ENCODE data around the gene ARL5C. TPM values are rescaled to one million over a fixed set of nuclear protein-coding genes. Genes with fewer than 3 reads are reported as not detected.
"Not testable (repeated sequence)": the region's sequence is repeated elsewhere in the genome, so short reads cannot be mapped to it uniquely, and the experiment has no call there.

Gene ARL5C
- total RNA-seq, 1 experiment from 2014 or later: not detected

DNA sequence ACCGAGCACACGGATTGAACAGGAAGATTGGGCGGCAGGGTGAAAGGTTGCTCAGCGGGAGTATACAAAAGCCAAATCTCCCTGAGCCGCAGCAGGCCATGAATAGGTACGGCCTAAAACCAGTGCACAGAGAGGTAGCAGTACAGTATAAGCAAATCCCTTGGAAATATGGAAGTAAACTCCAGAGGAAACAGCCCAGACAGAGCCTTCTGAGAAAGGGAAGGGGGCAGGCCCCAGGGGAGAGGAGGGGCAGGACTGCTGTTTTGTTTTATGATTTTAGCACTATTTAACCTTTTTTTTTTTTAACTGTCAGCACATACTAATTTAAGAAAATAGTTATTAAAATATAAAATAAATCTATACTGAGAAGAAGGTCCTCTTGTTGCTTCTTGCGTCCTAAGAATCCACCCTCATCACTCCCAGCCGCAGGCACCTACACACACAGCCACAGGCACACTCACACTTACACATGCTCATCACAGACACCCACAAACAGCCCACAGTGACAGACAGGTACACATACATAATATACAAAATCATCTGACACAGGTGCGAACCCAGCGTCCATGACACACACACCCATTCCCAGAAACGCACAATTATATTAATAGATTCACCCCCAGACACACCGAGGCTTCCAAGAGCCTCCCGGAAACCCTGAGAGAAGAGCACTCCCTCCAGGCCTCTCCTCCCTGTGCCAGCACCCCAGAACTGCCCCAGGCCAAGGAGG is 27.4 kb downstream of the ARL5C start:
- peaks cover 11% of the 10 kb centered on the region for H3K4me1 ChIP-seq (replicated peaks)
- no peak overlapping the region for H3K4me3 ChIP-seq
- no peak for DNase-seq (ENCODE audit: low read depth in 1 of 2, low spot score in 2 of 2)
- no peaks in the 10 kb centered on the region for H3K36me3 ChIP-seq
- H3K27me3 ChIP-seq (replicated peaks): no peaks in the 10 kb centered on the region
- H3K9me3 ChIP-seq (replicated peaks): no peaks in the 10 kb centered on the region
- H3K27ac ChIP-seq: no peak overlapping the region

DNA sequence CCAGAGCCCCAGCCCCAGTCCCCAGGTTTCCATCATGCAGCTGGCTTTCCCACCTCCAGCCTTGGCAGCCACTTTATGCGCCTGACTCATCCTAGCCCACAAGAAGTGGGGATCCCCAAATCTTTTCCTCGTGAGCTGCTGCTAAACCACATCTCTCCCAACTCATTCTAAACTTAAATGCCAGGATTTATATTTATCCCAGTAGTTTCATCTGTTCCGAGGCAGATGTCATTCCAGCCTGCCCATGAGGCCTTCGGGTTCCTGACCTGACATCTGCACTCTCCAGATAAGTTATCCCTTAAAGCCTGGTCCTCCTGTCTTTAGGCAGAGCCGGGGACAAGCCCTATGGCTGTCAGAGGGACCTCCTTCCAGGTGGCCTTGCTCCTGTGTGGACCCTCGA is 31.1 kb downstream of the ARL5C start:
- Histone ChIP-seq H3K4me1 (replicated peaks) (peaks cover 11% of the 10 kb centered on the region), H3K27ac (no peak overlapping the region), H3K36me3 (no peaks in the 10 kb centered on the region), H3K9me3 (replicated peaks) (no peaks in the 10 kb centered on the region; the same call in 1 of the 2 replicates), H3K27me3 (replicated peaks) (no peaks in the 10 kb centered on the region), H3K4me3 (no peak overlapping the region)
- DNase-seq (ENCODE audit: low read depth in 1 of 2, low spot score in 2 of 2): no peak

- no peak for DNase-seq (ENCODE audit: low read depth in 1 of 2, low spot score in 2 of 2)
- no peaks in the 10 kb centered on the region for H3K27me3 ChIP-seq (replicated peaks)
- H3K9me3 ChIP-seq (replicated peaks): no peaks in the 10 kb centered on the region; the same call in 1 of the 2 replicates
- no peak overlapping the region for H3K4me3 ChIP-seq
- H3K36me3 ChIP-seq: no peaks in the 10 kb centered on the region
- no peak overlapping the region for H3K27ac ChIP-seq
- H3K4me1 ChIP-seq (replicated peaks): no peaks in the 10 kb centered on the region
Observed at GRCh38 chr17:39132192-39132610, 33.8 kb downstream of the ARL5C start.

- Histone ChIP-seq H3K4me1 (replicated peaks) (no peaks in the 10 kb centered on the region), H3K4me3 (no peak overlapping the region), H3K27me3 (replicated peaks) (no peaks in the 10 kb centered on the region), H3K9me3 (replicated peaks) (no peaks in the 10 kb centered on the region; the same call in 1 of the 2 replicates), H3K27ac (no peak overlapping the region), H3K36me3 (no peaks in the 10 kb centered on the region)
- DNase-seq (ENCODE audit: low read depth in 1 of 2, low spot score in 2 of 2): no peak
Observed at GRCh38 chr17:39131616-39132015, 34.3 kb downstream of the ARL5C start.

- Histone ChIP-seq H3K4me1 (replicated peaks) (no peaks in the 10 kb centered on the region), H3K4me3 (no peak overlapping the region), H3K9me3 (replicated peaks) (no peaks in the 10 kb centered on the region; the same call in 1 of the 2 replicates), H3K36me3 (no peaks in the 10 kb centered on the region), H3K27ac (no peak overlapping the region), H3K27me3 (replicated peaks) (no peaks in the 10 kb centered on the region)
- no peak for DNase-seq (ENCODE audit: low read depth in 1 of 2, low spot score in 2 of 2)
Observed at GRCh38 chr17:39130205-39130604, 35.8 kb downstream of the ARL5C start.

- H3K36me3 ChIP-seq; H3K4me1 ChIP-seq (replicated peaks); DNase-seq (ENCODE audit: low read depth in 1 of 2, low spot score in 2 of 2); H3K27me3 ChIP-seq (replicated peaks); H3K4me3 ChIP-seq; H3K27ac ChIP-seq; H3K9me3 ChIP-seq (replicated peaks): not testable (repeated sequence)
Observed at GRCh38 chr17:39129544-39129943, 36.4 kb downstream of the ARL5C start.

DNA sequence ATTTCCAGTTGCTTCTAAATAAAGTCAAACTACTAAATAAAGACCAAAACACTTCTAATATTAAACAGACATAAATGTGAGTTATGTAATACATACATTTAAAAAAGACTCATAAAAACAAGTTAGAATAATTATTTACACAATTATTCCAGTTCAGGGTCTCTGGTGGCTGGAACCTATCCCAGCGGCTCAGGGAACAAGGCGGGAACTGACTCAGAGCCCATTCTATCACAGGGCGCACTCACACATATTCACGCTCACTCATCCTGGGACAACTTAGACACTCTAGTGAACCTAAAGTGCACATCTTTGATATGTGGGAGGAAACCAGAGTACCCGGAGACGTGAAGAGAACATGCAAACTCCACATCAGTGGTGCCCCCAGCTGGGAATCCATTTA is 39.5 kb downstream of the ARL5C start:
- no peaks in the 10 kb centered on the region for H3K36me3 ChIP-seq
- H3K27me3 ChIP-seq (replicated peaks): no peaks in the 10 kb centered on the region
- H3K4me1 ChIP-seq (replicated peaks): no peaks in the 10 kb centered on the region
- H3K4me3 ChIP-seq: no peak overlapping the region
- no peak for DNase-seq (ENCODE audit: low read depth in 1 of 2, low spot score in 2 of 2)
- no peak overlapping the region for H3K27ac ChIP-seq
- no peaks in the 10 kb centered on the region; the same call in 1 of the 2 replicates for H3K9me3 ChIP-seq (replicated peaks)

GRCh38 chr17:39125143-39125875 is 40.7 kb downstream of the ARL5C start:
- no peaks in the 10 kb centered on the region for H3K27me3 ChIP-seq (replicated peaks)
- DNase-seq (ENCODE audit: low read depth in 1 of 2, low spot score in 2 of 2): no peak
- no peaks in the 10 kb centered on the region; the same call in 1 of the 2 replicates for H3K9me3 ChIP-seq (replicated peaks)
- H3K4me1 ChIP-seq (replicated peaks): no peaks in the 10 kb centered on the region
- no peak overlapping the region for H3K4me3 ChIP-seq
- no peak overlapping the region for H3K27ac ChIP-seq
- no peaks in the 10 kb centered on the region for H3K36me3 ChIP-seq

DNA sequence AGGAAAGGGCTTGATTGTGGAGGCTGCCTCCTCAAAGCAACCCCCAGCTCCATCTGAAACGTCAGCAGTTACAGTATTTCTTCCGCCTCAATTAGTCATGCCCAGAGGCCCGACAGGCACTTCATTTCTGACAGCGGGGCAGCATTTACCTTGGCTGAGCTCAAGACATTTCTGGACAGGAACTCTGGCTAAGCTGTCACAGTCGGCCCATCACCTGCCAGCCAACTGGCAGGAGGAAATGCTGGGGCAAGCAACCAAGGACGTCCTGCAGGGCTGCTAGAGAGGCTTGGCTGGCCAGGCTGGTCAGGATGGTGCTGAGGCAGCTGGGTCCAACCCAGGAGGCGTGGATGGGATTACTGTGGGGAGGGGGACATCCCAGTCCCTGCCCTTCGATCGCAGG is 42.3 kb downstream of the ARL5C start:
- DNase-seq (ENCODE audit: low read depth in 1 of 2, low spot score in 2 of 2): no peak
- H3K36me3 ChIP-seq: no peaks in the 10 kb centered on the region

GRCh38 chr17:39122991-39123390 is 43.0 kb downstream of the ARL5C start:
- Histone ChIP-seq H3K9me3 (replicated peaks) (no peaks in the 10 kb centered on the region), H3K4me1 (replicated peaks) (no peaks in the 10 kb centered on the region), H3K27me3 (replicated peaks) (no peaks in the 10 kb centered on the region), H3K36me3 (no peaks in the 10 kb centered on the region), H3K27ac (no peak overlapping the region), H3K4me3 (no peak overlapping the region)
- DNase-seq (ENCODE audit: low read depth in 1 of 2, low spot score in 2 of 2): no peak

More for the DNA sequence above, 42.3 kb downstream of the ARL5C start:
- no peak overlapping the region for H3K27ac ChIP-seq
- no peak overlapping the region for H3K4me3 ChIP-seq
- no peaks in the 10 kb centered on the region for H3K27me3 ChIP-seq (replicated peaks)
- H3K4me1 ChIP-seq (replicated peaks): no peaks in the 10 kb centered on the region
- H3K9me3 ChIP-seq (replicated peaks): no peaks in the 10 kb centered on the region

- not testable (repeated sequence) for DNase-seq (ENCODE audit: low read depth in 1 of 2, low spot score in 2 of 2); H3K4me1 ChIP-seq (replicated peaks); H3K4me3 ChIP-seq; H3K27ac ChIP-seq; H3K9me3 ChIP-seq (replicated peaks); H3K36me3 ChIP-seq; H3K27me3 ChIP-seq (replicated peaks)
Observed at GRCh38 chr17:39121919-39122318, 44.0 kb downstream of the ARL5C start.

GRCh38 chr17:39118674-39119419 is 47.1 kb downstream of the ARL5C start:
- no peak for DNase-seq (ENCODE audit: low read depth in 1 of 2, low spot score in 2 of 2)
- no peaks in the 10 kb centered on the region for H3K9me3 ChIP-seq (replicated peaks)
- no peaks in the 10 kb centered on the region for H3K27me3 ChIP-seq (replicated peaks)
- no peak overlapping the region for H3K27ac ChIP-seq
- no peaks in the 10 kb centered on the region for H3K4me1 ChIP-seq (replicated peaks)
- no peak overlapping the region for H3K4me3 ChIP-seq
- H3K36me3 ChIP-seq: no peaks in the 10 kb centered on the region

DNA sequence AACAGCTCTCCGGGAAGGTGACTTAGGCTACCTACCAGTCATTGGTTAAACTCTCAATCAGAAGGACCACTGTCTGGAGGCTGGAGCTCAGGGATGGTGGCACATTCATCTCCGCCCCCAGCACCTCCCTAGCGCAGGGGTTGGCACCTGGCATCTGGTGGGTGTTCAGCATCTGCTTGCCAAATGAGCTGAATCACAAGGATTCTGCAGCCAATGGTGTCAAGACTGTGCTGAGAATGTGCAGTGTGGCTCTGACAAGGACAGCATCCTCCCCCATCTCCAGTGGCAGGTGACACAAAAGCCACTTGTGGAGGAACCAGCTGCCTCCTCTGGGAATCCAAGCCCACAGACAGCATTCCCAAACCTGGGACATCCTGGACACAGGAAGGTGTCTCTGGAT is 49.7 kb downstream of the ARL5C start:
- DNase-seq (ENCODE audit: low read depth in 1 of 2, low spot score in 2 of 2): no peak
- Histone ChIP-seq H3K27me3 (replicated peaks) (no peaks in the 10 kb centered on the region), H3K27ac (no peak overlapping the region), H3K4me3 (no peak overlapping the region), H3K36me3 (no peaks in the 10 kb centered on the region), H3K9me3 (replicated peaks) (no peaks in the 10 kb centered on the region), H3K4me1 (replicated peaks) (no peaks in the 10 kb centered on the region)

- Histone ChIP-seq H3K9me3 (replicated peaks) (no peaks in the 10 kb centered on the region), H3K4me3 (no peak overlapping the region), H3K27me3 (replicated peaks) (no peaks in the 10 kb centered on the region), H3K36me3 (no peaks in the 10 kb centered on the region), H3K27ac (no peak overlapping the region), H3K4me1 (replicated peaks) (no peaks in the 10 kb centered on the region)
- DNase-seq (ENCODE audit: low read depth in 1 of 2, low spot score in 2 of 2): no peak
Observed at GRCh38 chr17:39115135-39115534, 50.8 kb downstream of the ARL5C start.

Data from SJSA1 (cell line).